Measurements from ENCODE around the gene CBLB.

CBLB gene

DNA sequence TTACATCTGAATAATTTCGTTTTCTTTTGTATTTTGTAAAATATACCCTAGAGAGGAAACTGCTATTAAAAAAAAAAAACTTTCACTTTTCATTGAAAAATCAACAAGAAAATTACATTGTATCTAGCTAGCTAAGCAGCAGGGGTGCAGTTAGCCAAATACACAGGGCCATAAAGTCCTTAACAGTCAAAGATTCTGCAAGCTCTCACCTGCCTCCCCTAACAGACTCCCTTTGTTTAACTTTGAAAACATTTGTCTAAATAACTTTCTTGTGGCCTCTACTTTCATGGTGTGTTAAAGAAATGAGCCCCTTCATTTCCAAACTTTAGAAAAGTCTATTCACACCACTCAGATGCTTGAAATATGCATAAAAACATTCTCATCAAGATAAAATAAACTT, 23.3 kb downstream of the CBLB start:
- DNase-seq: no peak

DNA sequence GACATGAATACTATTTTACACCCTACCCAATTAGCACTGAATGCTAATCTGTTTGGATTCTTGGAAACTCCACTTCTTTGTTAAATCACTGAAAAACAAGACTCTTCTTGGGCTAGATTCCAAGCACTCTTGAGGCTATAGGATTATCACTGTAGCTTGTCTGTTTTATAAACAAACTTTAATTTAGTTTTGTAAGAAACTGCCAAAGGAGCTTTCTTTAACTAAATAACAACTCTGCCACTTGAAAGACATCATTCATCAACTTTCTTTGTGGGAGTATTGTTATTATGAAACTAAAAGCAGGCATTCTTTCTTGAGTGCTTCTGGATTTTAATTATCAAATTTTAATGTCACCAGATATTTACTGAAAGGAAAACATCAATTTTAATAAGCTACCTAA, 24.1 kb downstream of the CBLB start:
- no peak for DNase-seq

DNA sequence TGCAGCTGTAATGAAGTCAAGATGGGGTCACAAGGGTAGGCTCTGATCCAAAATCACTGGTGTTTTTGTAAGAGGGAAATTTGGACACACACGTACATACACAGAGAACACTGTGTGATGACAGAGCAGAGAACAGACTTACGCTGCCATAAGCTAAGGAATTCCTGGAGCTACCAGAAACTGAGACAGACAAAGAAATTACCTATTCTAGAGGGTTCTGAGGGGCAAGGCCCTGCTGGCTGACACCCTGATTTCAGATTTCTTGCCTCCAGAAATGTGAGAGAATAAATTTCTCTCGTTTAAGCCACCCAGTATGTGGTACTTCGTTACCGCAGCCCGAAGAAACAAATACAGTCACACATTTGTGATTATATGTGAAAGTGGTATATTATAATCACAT, 24.8 kb downstream of the CBLB start:
- no peak for DNase-seq

DNA sequence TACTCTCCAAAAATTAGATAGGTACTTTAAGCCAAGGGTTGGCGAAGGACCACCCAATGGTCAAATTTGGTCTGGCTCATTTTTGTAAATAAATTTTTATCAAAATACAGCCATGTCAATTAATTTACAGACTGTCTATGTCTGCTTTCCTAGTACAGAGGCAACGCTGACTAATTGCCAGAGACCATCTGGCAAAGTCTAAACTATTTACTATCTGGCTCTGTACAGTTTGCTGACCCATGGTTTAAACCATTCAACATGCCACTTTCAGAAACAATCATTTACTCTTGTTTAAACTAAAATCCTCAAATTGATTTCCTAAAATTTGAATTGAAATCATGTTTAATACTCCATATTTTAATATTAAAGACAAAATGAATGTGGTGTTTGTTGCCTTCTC, 25.9 kb downstream of the CBLB start:
- no peak for DNase-seq

DNA sequence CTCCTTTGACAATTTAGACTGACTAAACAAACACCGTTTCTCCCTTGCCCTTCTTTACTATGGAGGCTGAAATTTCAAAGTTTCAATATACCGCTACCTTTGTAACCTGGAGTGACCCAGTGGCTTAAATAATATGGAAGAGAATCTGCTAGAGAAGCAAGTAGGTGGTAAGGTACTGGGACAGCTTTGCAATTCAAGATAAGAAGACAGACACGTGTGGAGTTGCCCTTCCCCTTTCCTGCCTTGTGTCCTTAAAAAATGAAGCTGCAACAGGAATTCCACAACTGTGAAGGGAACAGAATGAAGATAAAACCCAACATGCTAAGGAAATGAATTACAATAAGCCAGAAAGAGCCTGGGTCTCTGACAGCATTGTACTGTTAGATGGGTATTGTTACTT, 26.4 kb downstream of the CBLB start:
- no peak for DNase-seq

DNA sequence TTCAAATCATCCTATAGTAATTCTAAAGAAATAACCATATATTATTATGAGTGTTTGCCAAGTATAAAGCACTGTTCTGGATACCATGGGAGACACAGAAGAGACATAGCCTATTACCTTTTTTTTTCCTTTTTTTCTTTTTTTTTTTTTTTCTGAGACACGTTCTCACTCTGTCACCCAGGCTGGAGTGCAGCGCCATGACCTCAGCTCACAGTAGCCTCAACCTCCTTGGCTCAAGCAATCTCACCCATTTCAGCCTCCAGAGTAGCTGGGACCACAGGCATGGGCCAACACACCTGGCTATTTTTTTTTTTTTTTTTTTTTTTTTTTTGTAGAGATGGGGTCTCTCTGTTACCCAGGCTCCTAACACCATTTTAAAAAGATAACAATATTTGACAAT, 30.9 kb downstream of the CBLB start:
- no peak for DNase-seq

DNA sequence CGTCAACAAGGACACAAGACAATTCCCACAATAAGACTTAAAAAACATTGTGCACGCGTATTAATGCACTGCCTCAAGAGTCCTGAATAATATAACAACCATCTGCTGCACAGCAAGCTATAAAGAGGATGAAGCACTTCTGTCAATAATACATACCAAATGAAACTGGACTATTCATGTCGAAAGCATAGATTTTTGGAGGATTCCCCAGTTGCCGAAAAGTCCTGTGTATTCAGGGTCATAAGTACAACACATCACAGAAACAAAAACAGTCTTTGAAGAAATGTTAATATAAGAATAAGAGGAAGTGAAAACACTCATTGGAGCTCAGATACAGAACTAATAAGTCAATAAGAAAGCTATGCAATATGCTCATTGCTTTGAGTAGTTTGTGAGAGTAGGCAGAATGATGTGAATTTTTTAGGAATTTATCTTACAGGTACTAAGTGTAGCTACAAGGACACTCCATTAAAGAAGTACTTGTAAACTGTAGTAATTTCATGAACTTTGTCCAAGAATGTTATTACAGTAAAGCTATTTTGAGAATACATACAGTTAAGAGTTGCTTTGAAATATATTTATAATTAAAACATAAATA, 31.6 kb downstream of the CBLB start:
- DNase-seq: no peak

DNA sequence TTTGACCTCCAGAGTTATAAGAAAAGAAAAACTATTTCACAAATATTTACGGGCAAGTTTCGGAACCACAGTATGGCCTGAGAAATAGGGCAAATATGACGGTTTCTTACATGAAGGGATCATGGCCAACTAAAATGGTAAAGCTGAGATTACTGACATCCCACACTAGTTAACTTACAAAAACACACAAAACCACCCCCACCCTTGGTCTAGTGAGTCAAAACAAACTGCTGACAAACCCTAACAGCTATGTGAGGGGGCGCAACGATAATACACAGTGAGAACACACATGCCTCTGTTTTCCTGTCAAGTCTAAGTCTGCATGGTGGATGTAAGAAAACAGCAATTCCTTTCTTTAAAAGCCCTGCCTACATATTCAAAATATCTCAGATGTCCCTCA, 32.3 kb downstream of the CBLB start:
- no peak for DNase-seq

DNA sequence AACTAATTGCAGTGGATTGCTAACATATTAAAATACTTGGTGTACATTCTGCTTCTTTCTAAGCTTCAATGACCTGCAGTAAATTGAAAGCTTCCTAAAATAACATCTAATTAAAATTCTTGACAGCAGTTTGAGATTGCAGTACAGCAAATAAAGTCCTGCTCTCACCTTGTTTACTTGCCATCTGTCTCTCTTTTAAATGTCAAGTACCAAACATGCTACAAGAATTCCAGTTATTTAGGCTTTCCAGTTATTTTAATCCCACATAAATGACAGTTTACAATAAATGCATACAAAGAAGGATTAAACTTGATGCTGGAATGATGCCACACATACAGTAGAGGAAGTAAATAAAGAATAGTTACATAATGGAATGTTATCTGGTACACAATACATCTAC, 33.2 kb downstream of the CBLB start:
- no peak for DNase-seq

DNA sequence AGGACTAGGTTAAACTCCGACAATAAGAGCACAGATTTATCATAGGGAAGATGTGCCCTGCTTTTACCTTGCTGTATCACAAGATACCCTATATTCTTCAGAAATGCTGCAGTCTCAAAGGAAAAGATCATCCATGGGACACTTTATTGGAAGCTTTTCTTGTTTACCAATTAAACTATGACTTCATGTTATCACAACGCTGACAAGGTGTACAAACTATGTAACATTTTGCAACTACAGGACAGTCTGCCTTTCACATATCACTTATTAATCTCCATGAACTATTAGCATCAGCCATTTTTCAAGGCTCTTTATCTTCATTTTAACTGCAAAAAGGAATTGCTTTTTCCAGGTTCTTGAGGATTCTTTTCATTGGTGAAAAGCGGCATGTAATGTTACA, 34.0 kb downstream of the CBLB start:
- DNase-seq: no peak

DNA sequence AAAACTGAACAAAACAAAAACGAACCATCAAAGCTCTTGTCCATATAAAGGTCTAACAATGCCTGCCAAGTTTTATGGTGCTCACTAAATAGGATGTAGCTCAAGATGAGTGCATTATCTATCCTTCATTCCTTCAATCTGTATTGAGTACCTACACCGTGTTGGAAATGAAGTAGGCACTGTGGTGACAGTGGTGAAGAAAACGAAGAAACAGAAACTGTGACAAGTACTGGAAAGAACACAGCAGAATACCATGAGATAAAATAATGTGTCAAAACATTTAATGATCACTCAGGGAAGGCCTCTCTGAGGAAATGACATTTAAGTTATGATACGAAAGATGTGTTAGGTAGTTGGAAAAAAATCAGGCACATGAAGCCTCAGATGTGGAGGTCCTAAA, 36.2 kb downstream of the CBLB start:
- no peak for DNase-seq

DNA sequence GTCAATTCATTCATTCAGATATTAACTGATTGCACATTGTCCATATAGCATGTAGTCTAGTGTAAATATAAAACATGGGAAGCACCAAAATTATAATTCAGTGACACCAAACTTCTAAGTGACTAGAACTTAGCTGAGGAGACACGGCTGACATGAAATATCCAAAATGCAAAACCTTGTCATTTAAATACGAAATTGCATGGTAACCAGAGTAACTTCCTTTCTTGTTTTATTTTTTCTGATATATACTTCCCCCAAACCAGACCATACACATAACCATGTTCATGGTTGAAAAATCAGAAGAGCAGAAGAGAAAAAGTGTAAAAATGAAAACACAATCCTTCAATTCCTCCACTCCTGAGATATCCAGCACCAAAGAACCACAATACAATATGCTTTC, 38.0 kb downstream of the CBLB start:
- DNase-seq: no peak

DNA sequence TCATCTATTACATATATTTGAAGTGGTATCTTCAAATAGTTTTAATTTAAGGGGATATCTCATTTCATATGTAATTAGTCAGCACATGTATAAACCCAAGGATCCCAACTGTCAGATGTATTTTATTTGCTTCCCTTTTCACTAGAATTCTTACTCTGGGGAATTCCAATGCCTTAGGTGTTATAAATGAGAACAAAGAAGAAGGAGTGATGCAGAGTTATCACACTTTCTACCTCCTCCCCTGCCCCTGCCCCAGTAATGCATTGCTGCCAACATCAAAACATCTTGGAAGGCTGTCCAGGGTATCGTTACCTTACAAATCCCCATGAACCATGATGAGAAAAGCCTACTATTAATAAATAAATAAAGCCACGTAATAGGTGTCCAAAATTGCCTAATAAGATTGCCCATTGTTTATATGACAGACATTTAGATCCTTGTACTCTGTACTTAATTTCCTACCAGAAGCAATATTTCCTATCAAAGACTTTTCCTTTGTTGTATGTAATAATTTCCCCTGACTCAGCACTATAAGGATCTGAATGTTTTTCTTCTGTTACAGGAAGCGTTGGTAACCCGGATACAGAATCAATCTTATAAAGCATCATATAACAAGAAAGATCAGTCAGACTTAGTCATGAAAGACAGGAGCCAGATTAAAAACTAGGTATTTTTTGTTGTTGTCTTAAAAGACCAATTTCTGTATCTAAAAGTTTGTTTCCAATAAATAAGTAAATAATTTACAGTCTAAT, 38.8 kb downstream of the CBLB start:
- DNase-seq: no peak

DNA sequence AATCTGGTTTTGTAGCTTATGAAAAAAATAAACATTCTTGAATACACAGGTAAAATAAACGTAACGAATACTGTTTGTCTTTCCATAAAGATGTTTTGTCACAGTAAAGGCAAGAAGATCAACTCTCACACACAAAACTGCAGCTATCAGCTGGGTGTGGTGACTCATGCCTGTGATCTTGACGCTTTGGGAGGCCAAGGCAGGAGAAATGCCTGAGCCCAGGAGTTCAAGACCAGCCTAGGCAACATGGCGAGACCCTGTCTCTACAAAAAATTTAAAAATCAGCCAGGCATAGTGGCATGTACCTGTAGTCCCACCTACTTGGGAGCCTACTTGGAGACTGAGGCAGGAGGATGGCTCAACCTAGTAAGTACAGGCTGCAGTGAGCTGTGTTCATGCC, 39.6 kb downstream of the CBLB start:
- no peak for DNase-seq

DNA sequence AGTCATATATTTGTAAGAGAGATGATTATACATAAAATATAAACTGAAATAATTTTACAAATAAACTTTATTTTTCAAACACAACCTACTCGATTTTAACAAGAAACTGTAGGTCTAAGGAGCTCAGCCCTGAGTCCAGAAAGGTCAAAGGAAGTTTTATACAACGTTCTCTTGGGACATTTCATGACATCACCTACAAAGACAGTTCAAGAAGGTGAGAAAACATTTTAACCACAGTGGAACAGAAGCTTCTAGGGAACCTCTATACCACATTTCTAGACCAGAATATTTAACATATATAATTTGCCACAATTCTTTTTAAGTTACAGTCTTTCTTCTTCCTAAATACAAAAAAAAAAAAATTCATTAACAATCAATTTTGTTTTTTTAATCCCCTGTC, 40.1 kb downstream of the CBLB start:
- no peak for DNase-seq

DNA sequence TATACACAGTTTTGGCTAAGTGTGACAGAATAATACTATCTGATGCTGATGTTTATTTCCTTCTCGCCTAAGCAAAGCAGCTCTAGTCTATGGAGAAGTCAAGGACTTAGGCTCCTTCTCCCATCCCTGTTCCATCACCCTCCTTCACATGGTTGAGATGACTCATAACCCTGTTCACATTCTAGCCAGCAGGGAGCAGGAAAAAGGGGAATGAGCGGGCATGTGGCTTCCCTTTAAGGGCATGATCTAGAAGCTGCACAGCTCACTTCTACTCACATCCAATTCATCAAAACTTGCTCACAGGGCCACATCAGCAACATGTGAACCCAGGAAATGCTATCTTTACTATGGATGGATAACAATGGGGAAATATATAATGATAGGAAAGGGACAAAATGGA, 40.9 kb downstream of the CBLB start:
- no peak for DNase-seq

DNA sequence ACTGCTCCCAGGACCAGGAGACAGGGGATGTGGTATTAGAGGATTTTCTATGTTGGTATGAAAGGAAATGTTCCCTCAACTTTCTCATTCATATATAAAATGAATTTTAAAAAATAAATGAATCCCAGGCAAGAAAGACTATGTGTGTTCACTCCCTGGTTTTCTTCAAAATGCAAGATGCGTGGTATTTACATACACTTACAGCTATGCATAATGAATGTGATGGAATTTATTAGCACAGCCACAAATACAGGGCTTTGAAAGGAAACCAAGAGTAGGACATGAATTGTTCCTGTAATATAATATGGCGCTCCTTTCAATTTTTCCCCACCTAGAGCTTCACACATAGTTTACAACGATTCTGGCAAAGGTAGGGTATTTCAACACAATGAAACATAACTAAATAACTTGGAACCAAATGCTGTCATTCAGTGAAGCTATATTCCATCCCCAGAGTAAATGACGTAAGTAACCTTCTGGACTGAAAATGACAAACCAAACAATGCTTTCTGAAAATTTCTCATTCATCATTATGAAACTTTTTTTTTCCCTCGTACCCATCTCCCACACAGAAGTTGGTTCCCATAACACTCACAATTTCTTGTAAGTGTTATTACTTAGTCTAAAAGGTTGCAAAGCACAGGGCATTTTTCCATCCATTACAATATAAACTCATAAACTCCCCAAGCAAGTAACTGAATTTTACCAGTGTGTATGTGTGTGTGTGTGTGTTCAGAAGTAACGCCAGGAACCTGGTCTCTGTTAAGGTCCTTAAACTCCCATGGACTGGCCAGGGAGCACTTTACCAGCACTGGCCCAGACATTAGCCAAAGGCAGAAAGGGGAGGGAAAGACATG, 41.8 kb downstream of the CBLB start:
- DNase-seq: no peak

DNA sequence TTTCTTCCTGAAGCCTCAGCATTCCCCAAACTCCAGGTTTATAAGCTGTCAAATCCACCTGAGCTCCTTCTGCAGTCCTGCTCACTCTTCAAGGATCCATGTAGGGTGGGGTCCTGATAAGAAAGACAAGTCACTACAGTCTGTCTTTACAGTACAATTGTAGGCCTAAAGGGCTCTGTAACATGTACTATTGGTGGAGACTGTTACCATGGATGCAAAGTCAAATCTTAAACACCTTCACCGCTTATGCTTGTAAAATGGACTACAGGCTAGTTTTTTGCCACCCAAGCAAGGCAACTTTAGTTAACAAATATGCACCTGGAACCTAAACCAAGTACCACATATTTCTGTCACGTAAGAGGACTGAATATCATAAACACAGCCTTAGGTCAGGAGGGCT, 44.7 kb downstream of the CBLB start:
- DNase-seq: no peak

DNA sequence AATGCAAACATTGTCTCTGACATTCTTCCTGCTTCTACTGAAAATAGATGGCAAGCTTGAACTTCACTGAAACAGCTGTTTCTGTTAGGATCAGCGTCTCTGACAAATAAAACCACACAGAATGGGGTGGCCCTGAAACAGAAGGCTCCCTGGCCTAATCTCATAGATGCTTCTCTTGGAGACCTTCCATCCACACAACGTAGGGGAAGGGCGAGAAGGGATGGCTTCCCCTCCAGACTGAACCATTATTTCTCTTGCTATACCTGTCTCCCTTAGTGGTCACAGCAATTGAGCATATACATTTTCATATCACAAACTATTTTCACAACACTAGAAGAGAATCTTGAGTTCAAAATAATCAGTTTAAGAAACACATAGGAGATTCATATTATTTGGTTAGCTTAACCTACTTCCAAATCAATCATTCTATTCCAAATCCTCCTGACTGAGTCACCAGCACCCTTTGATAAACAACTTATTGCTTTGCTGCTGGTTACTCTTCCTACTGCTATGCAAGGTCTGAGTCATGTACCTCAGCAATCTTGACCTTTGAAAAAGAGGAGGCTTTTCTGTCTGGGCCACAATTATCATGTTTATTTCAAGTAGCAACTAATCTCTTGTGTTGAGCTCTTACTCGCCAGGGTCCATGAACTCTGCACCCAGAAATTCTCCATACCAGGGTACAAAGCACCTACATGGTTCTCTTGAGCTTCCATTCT, 45.5 kb downstream of the CBLB start:
- DNase-seq: no peak

DNA sequence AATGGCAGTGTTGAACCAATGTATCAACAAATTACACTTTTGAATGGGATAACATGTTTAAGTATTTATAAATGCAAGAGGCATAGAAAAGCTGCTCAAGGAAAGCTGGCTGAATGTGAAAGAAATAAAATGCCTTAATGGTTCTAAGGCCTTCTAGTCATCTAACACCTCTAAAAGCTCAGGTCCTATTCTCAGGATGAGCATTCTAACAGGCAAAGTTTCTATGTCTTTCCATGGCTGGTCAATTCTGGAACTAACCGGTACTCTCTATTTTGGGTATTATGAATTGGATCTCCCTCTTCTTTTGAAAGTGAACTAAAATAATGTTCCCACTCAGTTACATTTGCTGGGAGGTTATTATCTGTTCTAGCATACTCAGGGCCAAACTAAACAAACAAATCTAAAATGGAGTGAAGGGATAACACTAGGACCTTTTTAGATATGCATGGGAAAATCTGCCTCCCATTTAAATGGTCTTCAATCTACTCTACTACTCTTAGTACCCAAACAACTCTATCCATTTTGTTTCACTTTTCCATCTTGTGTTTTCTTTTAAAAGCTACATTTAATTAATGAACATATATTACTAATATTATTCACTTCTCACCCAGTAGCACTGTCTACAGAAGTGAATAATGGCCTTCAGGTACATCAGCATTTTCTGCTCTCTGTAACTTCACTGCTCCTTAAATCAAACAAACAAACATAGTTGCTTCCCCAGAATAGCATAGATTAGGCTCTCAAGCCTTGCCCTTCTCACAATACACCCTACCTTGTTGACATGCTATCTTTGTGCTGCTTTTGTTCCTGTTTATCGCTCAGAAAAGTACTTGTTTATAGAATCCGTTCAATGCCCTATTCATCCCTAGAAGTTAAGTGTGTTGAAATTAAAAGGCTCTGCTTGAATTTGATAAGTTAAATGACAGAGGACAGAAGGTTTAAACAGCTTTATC, 46.4 kb downstream of the CBLB start:
- no peak for DNase-seq

DNA sequence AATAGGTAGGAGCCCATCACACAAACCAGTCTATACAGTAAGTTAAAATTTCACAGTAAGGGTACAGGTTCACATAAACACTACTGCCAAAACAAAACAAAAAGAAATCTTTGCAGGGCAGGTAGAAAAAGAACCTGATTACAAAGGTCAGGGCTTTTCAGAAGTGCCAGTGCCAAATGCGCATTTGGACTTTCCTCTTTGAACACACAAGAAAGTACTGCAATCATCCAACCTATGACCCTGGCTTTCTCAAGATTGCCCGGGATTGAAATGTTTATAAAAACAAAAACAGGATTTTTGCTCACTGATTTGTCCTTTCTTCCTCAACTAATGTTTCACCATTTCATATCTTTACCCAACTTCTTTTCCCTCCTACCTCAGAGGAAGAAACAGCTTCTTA, 47.4 kb downstream of the CBLB start:
- DNase-seq: no peak

DNA sequence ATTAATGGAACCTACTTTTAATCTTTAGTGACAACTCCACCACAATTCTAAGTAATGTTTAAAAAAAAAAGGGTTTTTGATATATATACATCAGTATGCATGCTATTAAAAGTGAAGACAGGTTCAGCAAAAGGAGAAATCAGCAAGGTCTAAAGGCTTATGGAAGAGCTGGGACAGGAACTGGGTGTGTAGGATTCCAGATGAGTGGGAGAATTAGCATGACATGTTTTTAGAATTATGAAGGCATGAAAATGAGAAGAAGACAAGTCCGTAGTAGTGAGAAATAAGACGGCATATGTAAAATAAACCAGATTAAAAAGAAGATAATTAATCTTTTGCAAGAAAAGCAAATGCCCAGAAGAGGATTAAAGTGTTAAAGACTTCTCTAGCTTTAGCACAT, 52.0 kb downstream of the CBLB start:
- DNase-seq: no peak
